ENCODE data around the gene RNF150. TPM values are rescaled to one million over a fixed set of nuclear protein-coding genes. Genes with fewer than 3 reads are reported as not detected.

The RNF150 gene
- polyA plus RNA-seq, 2 of the 4 experiments (the other 2 are of a cell fraction), result 0.21 to 0.34 TPM

- FAIRE-seq (no peak), DNase-seq (ENCODE audit: low read depth in 1 of 2, low spot score in 1 of 2) (no peak), ATAC-seq (no peak)
- no peak overlapping the region for H3K27ac ChIP-seq
- no peaks in the 10 kb centered on the region for H3K9me3 ChIP-seq
- ChIA-PET CTCF (no interaction called here), POLR2A (no interaction called here)
- H3K4me1 ChIP-seq, result no peaks in the 10 kb centered on the region
- TF ChIP-seq TFCP2L1 (CRISPR knock-in tag; IDR thresholded peaks at IDR 0.05) (no peak), NR3C1 (IDR thresholded peaks at IDR 0.05) (no peak), BHLHE40 (IDR thresholded peaks at IDR 0.05; ENCODE audit: low read depth, low read length) (no peak), ZFP36 (IDR thresholded peaks at IDR 0.05; ENCODE audit: borderline replicate concordance, partially characterized antibody) (no peak), ATOH8 (CRISPR knock-in tag; IDR thresholded peaks at IDR 0.05; ENCODE audit: low read depth) (no peak), EP300 (IDR thresholded peaks at IDR 0.05) (no peak), CBX2 (IDR thresholded peaks at IDR 0.05; ENCODE audit: borderline replicate concordance, low read depth) (no peak)
- H3K4me3 ChIP-seq, result no peak overlapping the region
- no peak overlapping the region for H3K4me2 ChIP-seq
- 85% methylated on average over 3 of the region's 3 CpGs for WGBS (ENCODE audit: missing lambda C conversion rate)
These were observed 180.6 kb downstream of the RNF150 start for GRCh38 chr4:140952717-140953116.

- no peak for FAIRE-seq
- peak; percentile 39 to 83; a peak in 3 of 6 replicates for ATAC-seq
- peak overlapping the region; percentile 50 for H3K4me2 ChIP-seq
- POLR2A ChIA-PET, result no interaction called here
- DNase-seq (ENCODE audit: low read depth in 1 of 2, low spot score in 1 of 2), result peak; percentile 6 to 45
- H3K4me1 ChIP-seq, result no peaks in the 10 kb centered on the region; the same call in 2 of the 3 replicates
- no peak overlapping the region for H3K4me3 ChIP-seq
- no peak for TF ChIP-seq BHLHE40 (IDR thresholded peaks at IDR 0.05; ENCODE audit: low read depth, low read length)
- no peak for TF ChIP-seq JUNB (IDR thresholded peaks at IDR 0.05)
- no peak for TF ChIP-seq CBX2 (IDR thresholded peaks at IDR 0.05; ENCODE audit: borderline replicate concordance, low read depth)
- no peak for TF ChIP-seq POLR2AphosphoS2 (conservative IDR thresholded peaks at IDR 0.05; ENCODE audit: low read length)
- TF ChIP-seq SMC3 (IDR thresholded peaks at IDR 0.05), result no peak
- TF ChIP-seq FOSB (CRISPR knock-in tag; IDR thresholded peaks at IDR 0.05), result no peak
- 13% methylated on average over 7 of the region's 7 CpGs for WGBS (ENCODE audit: missing lambda C conversion rate)
- H3K27ac ChIP-seq, result no peak overlapping the region
- H3K9me3 ChIP-seq, result no peaks in the 10 kb centered on the region
- CTCF ChIA-PET, result no interaction called here
These were observed 185.8 kb downstream of the RNF150 start for GRCh38 chr4:140947506-140947905.

- ATAC-seq (no peak), FAIRE-seq (no peak), DNase-seq (ENCODE audit: low read depth in 1 of 2, low spot score in 1 of 2) (no peak)
- H3K4me2 ChIP-seq, result no peak overlapping the region
- H3K4me3 ChIP-seq, result no peak overlapping the region
- WGBS (ENCODE audit: missing lambda C conversion rate), result 53% methylated on average over 2 of the region's 2 CpGs
- no peaks in the 10 kb centered on the region for H3K9me3 ChIP-seq
- ChIA-PET CTCF (no interaction called here), POLR2A (no interaction called here)
- H3K4me1 ChIP-seq, result no peaks in the 10 kb centered on the region; the same call in 2 of the 3 replicates
- TF ChIP-seq EP300 (IDR thresholded peaks at IDR 0.05), result no peak
- TF ChIP-seq BHLHE40 (IDR thresholded peaks at IDR 0.05; ENCODE audit: low read depth, low read length), result no peak
- no peak for TF ChIP-seq USF2 (IDR thresholded peaks at IDR 0.05)
- no peak for TF ChIP-seq HES2 (IDR thresholded peaks at IDR 0.05)
- no peak for TF ChIP-seq CHD2 (IDR thresholded peaks at IDR 0.05; ENCODE audit: low read length, partially characterized antibody)
- TF ChIP-seq TFCP2L1 (CRISPR knock-in tag; IDR thresholded peaks at IDR 0.05), result no peak
- TF ChIP-seq JUN (IDR thresholded peaks at IDR 0.05), result no peak
- TF ChIP-seq ZSCAN20 (CRISPR knock-in tag; IDR thresholded peaks at IDR 0.05), result no peak
- TF ChIP-seq MAZ (IDR thresholded peaks at IDR 0.05; ENCODE audit: borderline replicate concordance, low read depth, low read length), result no peak
- no peak for TF ChIP-seq SMC3 (IDR thresholded peaks at IDR 0.05)
- no peak for TF ChIP-seq NFE2L2 (conservative IDR thresholded peaks at IDR 0.05; ENCODE audit: low read length)
- TF ChIP-seq HMGXB4 (CRISPR knock-in tag; IDR thresholded peaks at IDR 0.05; ENCODE audit: borderline replicate concordance), result no peak
- TF ChIP-seq FOSB (CRISPR knock-in tag; IDR thresholded peaks at IDR 0.05), result no peak
- TF ChIP-seq RFX5 (IDR thresholded peaks at IDR 0.05), result no peak
- no peak for TF ChIP-seq HOXB13 (CRISPR knock-in tag; IDR thresholded peaks at IDR 0.05; ENCODE audit: low read depth)
- TF ChIP-seq ZNF302 (CRISPR knock-in tag; IDR thresholded peaks at IDR 0.05), result no peak
- no peak for TF ChIP-seq RARB (CRISPR knock-in tag; IDR thresholded peaks at IDR 0.05)
- no peak for TF ChIP-seq RAD21 (conservative IDR thresholded peaks at IDR 0.05 in 1 of 2, IDR thresholded peaks at IDR 0.05 in 1 of 2)
- no peak for TF ChIP-seq KDM1A (IDR thresholded peaks at IDR 0.05; ENCODE audit: low read depth)
- H3K27ac ChIP-seq, result no peak overlapping the region
These were observed 188.2 kb downstream of the RNF150 start for GRCh38 chr4:140945106-140945505.

Measured in A549 (cell line).